Astrocyte (in vitro differentiated cells and primary cell): Measurements from ENCODE around the gene KRT23. TPM values are rescaled to one million over a fixed set of nuclear protein-coding genes. Genes with fewer than 3 reads are reported as not detected.

ENCODE experiments used
- DNase-seq: peaks from one replicate; pipeline ENCODE4 v3.0.0-alpha.2; 2010; ENCODE audit warnings: low read depth
- FAIRE-seq: peaks from 2 replicates; lab custom pipeline; 2011; peaks lifted over from hg19 to GRCh38; lab: Jason Lieb, UNC
- H2AFZ ChIP-seq: 2 replicates; pipeline ENCODE4 v1.6.0; 2012; ENCODE audit warnings: low read depth, low read length, inconsistent platforms
- H3K27ac ChIP-seq: 2 replicates; pipeline ENCODE4 v1.5.1; 2011; ENCODE audit warnings: low read depth, low read length, inconsistent platforms
- H3K27me3 ChIP-seq: 2 replicates; pipeline ENCODE4 v1.6.0; 2011; ENCODE audit warnings: low read length, inconsistent platforms; ENCODE audit not compliant: insufficient read depth
- H3K36me3 ChIP-seq: 2 replicates; pipeline ENCODE4 v1.5.1; 2011; ENCODE audit warnings: low read length, inconsistent platforms; ENCODE audit not compliant: insufficient read depth
- H3K4me1 ChIP-seq: 2 replicates; pipeline ENCODE4 v1.5.1; 2011; ENCODE audit warnings: low read length, inconsistent platforms; ENCODE audit not compliant: insufficient read depth
- H3K4me2 ChIP-seq: 2 replicates; pipeline ENCODE4 v1.6.0; 2012; ENCODE audit warnings: low read length, inconsistent platforms
- H3K4me3 ChIP-seq: 2 replicates; pipeline ENCODE4 v1.5.1; 2011; ENCODE audit warnings: low read depth, mild to moderate bottlenecking, low read length, inconsistent platforms; ENCODE audit not compliant: insufficient read depth
- H3K79me2 ChIP-seq: 2 replicates; pipeline ENCODE4 v1.6.0; 2012; ENCODE audit warnings: mild to moderate bottlenecking, low read length, inconsistent platforms; ENCODE audit not compliant: insufficient read depth
- H3K9ac ChIP-seq: 2 replicates; pipeline ENCODE4 v1.6.0; 2012; ENCODE audit warnings: mild to moderate bottlenecking, low read length, inconsistent platforms
- H3K9me3 ChIP-seq: 2 replicates; pipeline ENCODE4 v1.5.1; 2012; ENCODE audit warnings: low read depth, mild to moderate bottlenecking, low read length, inconsistent platforms; ENCODE audit not compliant: insufficient read depth
- H4K20me1 ChIP-seq: 2 replicates; pipeline ENCODE4 v1.6.0; 2012; ENCODE audit warnings: low read length, inconsistent platforms; ENCODE audit not compliant: insufficient read depth
- H3K27ac Mint-ChIP-seq: one replicate; pipeline ENCODE4 v1.8.0; 2021; ENCODE audit warnings: mild to moderate bottlenecking, mixed read lengths; ENCODE audit not compliant: unreplicated experiment
- H3K27me3 Mint-ChIP-seq: one replicate; pipeline ENCODE4 v1.8.0; 2021; ENCODE audit warnings: low read depth, mixed read lengths; ENCODE audit not compliant: unreplicated experiment
- H3K36me3 Mint-ChIP-seq: one replicate; pipeline ENCODE4 v1.8.0; 2021; ENCODE audit warnings: low read depth, mixed read lengths; ENCODE audit not compliant: unreplicated experiment
- H3K4me1 Mint-ChIP-seq: one replicate; pipeline ENCODE4 v1.8.0; 2021; ENCODE audit warnings: low read depth, mixed read lengths; ENCODE audit not compliant: unreplicated experiment
- H3K4me3 Mint-ChIP-seq: one replicate; pipeline ENCODE4 v1.8.0; 2021; ENCODE audit warnings: mild to moderate bottlenecking, moderate library complexity, mixed read lengths; ENCODE audit not compliant: unreplicated experiment
- H3K9me3 Mint-ChIP-seq: one replicate; pipeline ENCODE4 v1.8.0; 2021; ENCODE audit warnings: mild to moderate bottlenecking, mixed read lengths; ENCODE audit not compliant: unreplicated experiment
- CTCF ChIP-seq: IDR thresholded peaks from 2 replicates; pipeline ENCODE4 v1.5.1; 2011; ENCODE audit warnings: low read depth, mild to moderate bottlenecking, inconsistent platforms, low read length, moderate library complexity; ENCODE audit not compliant: insufficient read depth
- EZH2 ChIP-seq: IDR thresholded peaks from 2 replicates; pipeline ENCODE4 v1.6.1; 2012; ENCODE audit warnings: mild to moderate bottlenecking, low read length, inconsistent platforms; ENCODE audit not compliant: insufficient read depth
- total RNA-seq: library from RNA; stranded (reverse); gene quantifications from 2 replicates; pipeline ENCODE4 v1.2.1, GENCODE V29; 2021

KRT23 gene
- total RNA-seq, 1 donor from 2014 or later, result not detected

GRCh38 chr17:40906613-40907012, 30.8 kb downstream of the KRT23 start:
- no peak for FAIRE-seq
- no peak overlapping the region for H2AFZ ChIP-seq

DNA sequence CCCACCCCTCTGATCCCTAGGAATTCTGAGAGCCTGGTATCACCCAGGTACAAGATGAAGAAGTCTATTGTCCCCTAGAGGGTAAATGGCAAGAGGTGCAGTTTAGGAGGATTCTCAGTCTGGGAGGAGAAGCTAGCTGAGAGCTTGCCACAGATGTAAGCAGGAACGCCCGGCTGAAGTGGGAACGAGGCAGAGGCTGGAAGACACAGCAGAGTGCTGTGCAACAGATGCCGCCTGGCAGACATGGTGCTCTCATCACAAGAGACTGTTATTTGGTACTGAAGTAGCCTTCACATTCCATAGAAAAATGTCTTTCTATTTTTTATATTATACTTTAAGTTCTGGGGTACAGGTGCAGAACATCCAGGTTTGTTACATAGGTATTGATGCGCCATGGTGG, 32.1 kb downstream of the KRT23 start:
- no peaks in the 10 kb centered on the region for H3K9me3 ChIP-seq
- H3K4me3 Mint-ChIP-seq, result no peak overlapping the region
- no peaks in the 10 kb centered on the region for H3K36me3 ChIP-seq
- no peak overlapping the region for H3K27ac ChIP-seq
- H3K27ac Mint-ChIP-seq, result no peak overlapping the region
- H3K4me1 Mint-ChIP-seq, result peaks cover 28% of the 10 kb centered on the region
- TF ChIP-seq EZH2, result no peak
- TF ChIP-seq CTCF, result no peak
- H4K20me1 ChIP-seq, result no peaks in the 10 kb centered on the region
- H3K36me3 Mint-ChIP-seq, result no peaks in the 10 kb centered on the region
- no peak overlapping the region for H3K4me2 ChIP-seq
- no peak for FAIRE-seq
- H3K9ac ChIP-seq, result no peak overlapping the region
- no peaks in the 10 kb centered on the region for H3K27me3 ChIP-seq
- DNase-seq, result no peak
- H3K27me3 Mint-ChIP-seq, result peaks cover 3% of the 10 kb centered on the region
- H3K4me3 ChIP-seq, result no peak overlapping the region
- H2AFZ ChIP-seq, result no peak overlapping the region
- H3K9me3 Mint-ChIP-seq, result no peaks in the 10 kb centered on the region
- H3K4me1 ChIP-seq, result peaks cover 29% of the 10 kb centered on the region
- H3K79me2 ChIP-seq, result no peaks in the 10 kb centered on the region

More at GRCh38 chr17:40906613-40907012, 30.8 kb downstream of the KRT23 start:
- no peaks in the 10 kb centered on the region for H3K9me3 Mint-ChIP-seq
- H3K36me3 Mint-ChIP-seq, result no peaks in the 10 kb centered on the region
- no peak overlapping the region for H3K27ac Mint-ChIP-seq
- Histone ChIP-seq H4K20me1 (no peaks in the 10 kb centered on the region), H3K27me3 (no peaks in the 10 kb centered on the region), H3K9me3 (no peaks in the 10 kb centered on the region), H3K9ac (no peak overlapping the region), H3K27ac (no peak overlapping the region), H3K79me2 (no peaks in the 10 kb centered on the region), H3K4me1 (peaks cover 35% of the 10 kb centered on the region), H3K4me2 (no peak overlapping the region), H3K36me3 (no peaks in the 10 kb centered on the region), H3K4me3 (no peak overlapping the region)
- DNase-seq, result no peak
- H3K27me3 Mint-ChIP-seq, result peaks cover 3% of the 10 kb centered on the region
- TF ChIP-seq EZH2, result no peak
- no peak for TF ChIP-seq CTCF
- peaks cover 34% of the 10 kb centered on the region for H3K4me1 Mint-ChIP-seq
- H3K4me3 Mint-ChIP-seq, result no peak overlapping the region

- Mint-ChIP-seq H3K4me3 (no peak overlapping the region), H3K4me1 (peaks cover 16% of the 10 kb centered on the region), H3K36me3 (no peaks in the 10 kb centered on the region), H3K27ac (peak overlapping the region; percentile 73), H3K27me3 (peaks cover 3% of the 10 kb centered on the region), H3K9me3 (no peaks in the 10 kb centered on the region)
- Histone ChIP-seq H3K4me2 (peak overlapping the region; percentile 61), H3K9me3 (no peaks in the 10 kb centered on the region), H3K4me1 (peaks cover 14% of the 10 kb centered on the region), H3K27me3 (no peaks in the 10 kb centered on the region), H2AFZ (peak overlapping the region; percentile 33), H3K9ac (peak overlapping the region; percentile 43), H3K79me2 (no peaks in the 10 kb centered on the region), H3K4me3 (no peak overlapping the region), H3K36me3 (no peaks in the 10 kb centered on the region), H3K27ac (peak overlapping the region; percentile 61), H4K20me1 (no peaks in the 10 kb centered on the region)
- DNase-seq (peak; percentile 62), FAIRE-seq (no peak)
- TF ChIP-seq EZH2 (no peak), CTCF (no peak)
Observed at GRCh38 chr17:40903129-40903847, 34.2 kb downstream of the KRT23 start.
